Activated CD8-positive, alpha-beta memory T cell treated with anti-CD3 and anti-CD28 coated beads, Interleukin-2, amount 10 ng/mL, durations not matched to agents 7 days and 5 days (primary cell): ENCODE results near the gene FRMPD1. TPM values are rescaled to one million over a fixed set of nuclear protein-coding genes. Genes with fewer than 3 reads are reported as not detected.

Experiments
- ATAC-seq: fragments of 150-1000 bp; cut with Tn5 transposase; one replicate; pipeline ENCODE4 v1.10.0; 2021; ENCODE audit warnings: moderate library complexity
- CTCF ChIA-PET: fragments of 350-600 bp; sonication (Branson Sonifier 250); formaldehyde crosslinking; loops from one replicate; lab custom pipeline; 2021; ENCODE audit warnings: antibody characterized with exemption; lab: Charles Lee
- DNase-seq: peaks from one replicate; pipeline ENCODE4 v3.0.0-alpha.2; 2020
- H3K27ac Mint-ChIP-seq: one replicate; pipeline ENCODE4 v1.8.0; 2021; ENCODE audit warnings: mild to moderate bottlenecking, mixed read lengths
- H3K27me3 Mint-ChIP-seq: one replicate; pipeline ENCODE4 v1.8.0; 2021; ENCODE audit warnings: mixed read lengths
- H3K36me3 Mint-ChIP-seq: one replicate; pipeline ENCODE4 v1.8.0; 2021; ENCODE audit warnings: mild to moderate bottlenecking, mixed read lengths
- H3K4me1 Mint-ChIP-seq: one replicate; pipeline ENCODE4 v1.8.0; 2021; ENCODE audit warnings: mixed read lengths
- H3K4me3 Mint-ChIP-seq: one replicate; pipeline ENCODE4 v1.8.0; 2021; ENCODE audit warnings: mild to moderate bottlenecking, moderate library complexity, mixed read lengths
- H3K9me3 Mint-ChIP-seq: one replicate; pipeline ENCODE4 v1.8.0; 2022; ENCODE audit warnings: low read depth, mixed read lengths
- total RNA-seq, 2 experiments: library from RNA; stranded (reverse); gene quantifications; one replicate each; pipeline ENCODE4 v1.2.3, GENCODE V29; 2021

FRMPD1 gene
- total RNA-seq, 2 experiments from 2014 or later, result not detected

DNA sequence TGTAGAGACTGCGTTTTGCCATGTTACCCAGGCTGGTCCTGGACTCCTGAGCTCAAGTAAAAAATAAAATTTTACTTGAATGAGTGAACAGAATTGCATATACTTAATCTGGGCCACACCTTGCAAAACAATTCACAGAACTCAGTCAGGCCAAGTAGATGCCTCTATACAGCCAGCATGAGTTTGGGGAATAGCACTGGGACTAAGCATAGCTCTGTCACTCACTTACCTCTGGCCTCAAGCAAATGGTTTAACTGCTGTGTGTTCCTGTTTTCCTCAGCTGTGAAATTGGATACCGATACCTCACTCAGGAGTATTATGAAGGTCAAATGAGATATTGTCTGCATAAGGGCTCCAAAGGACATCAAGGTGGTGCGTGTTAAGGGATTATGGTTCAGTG is 10.9 kb upstream of the FRMPD1 start:
- H3K36me3 Mint-ChIP-seq, result no peaks in the 10 kb centered on the region
- H3K27ac Mint-ChIP-seq, result no peak overlapping the region
- DNase-seq (no peak), ATAC-seq (no peak)
- H3K4me1 Mint-ChIP-seq, result no peaks in the 10 kb centered on the region
- H3K9me3 Mint-ChIP-seq, result no peaks in the 10 kb centered on the region
- CTCF ChIA-PET, result no interaction called here
- H3K27me3 Mint-ChIP-seq, result peaks cover 31% of the 10 kb centered on the region
- H3K4me3 Mint-ChIP-seq, result no peak overlapping the region

DNA sequence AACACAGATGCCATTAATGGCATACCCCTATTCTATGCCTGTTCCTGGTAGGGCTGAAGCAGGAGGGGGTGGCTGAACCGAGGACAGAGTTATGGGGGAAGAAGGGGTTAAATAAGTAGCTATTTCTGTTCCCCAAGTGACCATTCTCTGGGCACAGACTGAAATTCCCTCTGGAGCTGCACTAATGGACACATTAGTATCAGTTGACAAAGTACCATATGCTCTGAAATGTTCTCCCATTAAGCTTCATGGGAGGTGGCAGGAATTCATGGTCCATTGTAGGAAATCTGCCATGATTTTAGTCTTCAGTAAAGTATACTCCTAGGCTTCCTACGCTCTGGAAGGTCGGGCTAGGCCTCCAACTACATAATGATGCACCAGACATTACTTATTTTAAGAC is 10.5 kb upstream of the FRMPD1 start:
- Mint-ChIP-seq H3K4me3 (no peak overlapping the region), H3K9me3 (no peaks in the 10 kb centered on the region)
- no peak for ATAC-seq

DNA sequence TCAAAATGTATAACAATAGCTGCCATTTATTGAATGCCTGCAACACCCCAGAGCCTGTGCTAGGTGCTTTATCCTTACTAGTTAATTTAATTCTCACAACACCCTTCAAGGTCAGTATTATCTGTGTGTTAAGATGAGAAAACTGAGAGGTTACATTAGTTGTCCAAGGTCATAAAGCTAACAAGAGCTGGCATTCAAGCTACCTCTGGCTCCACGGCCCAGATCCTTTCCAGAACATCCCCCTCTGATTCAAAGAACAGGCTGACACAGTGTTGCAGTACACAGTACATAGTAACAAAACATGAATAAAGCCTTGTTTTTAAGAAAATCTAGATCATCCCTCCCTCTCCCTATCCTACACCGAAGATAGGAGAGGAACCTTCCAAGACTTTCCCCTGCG is 9.4 kb upstream of the FRMPD1 start:
- Mint-ChIP-seq H3K9me3 (no peaks in the 10 kb centered on the region), H3K4me1 (no peaks in the 10 kb centered on the region), H3K27me3 (peaks cover 39% of the 10 kb centered on the region), H3K36me3 (no peaks in the 10 kb centered on the region), H3K4me3 (no peak overlapping the region), H3K27ac (no peak overlapping the region)
- no peak for DNase-seq
- ATAC-seq, result no peak
- CTCF ChIA-PET, result no interaction called here

More for the DNA sequence above, 10.5 kb upstream of the FRMPD1 start:
- Mint-ChIP-seq H3K4me1 (no peaks in the 10 kb centered on the region), H3K36me3 (no peaks in the 10 kb centered on the region), H3K27me3 (peaks cover 35% of the 10 kb centered on the region), H3K27ac (no peak overlapping the region)
- no peak for DNase-seq
- CTCF ChIA-PET, result no interaction called here

DNA sequence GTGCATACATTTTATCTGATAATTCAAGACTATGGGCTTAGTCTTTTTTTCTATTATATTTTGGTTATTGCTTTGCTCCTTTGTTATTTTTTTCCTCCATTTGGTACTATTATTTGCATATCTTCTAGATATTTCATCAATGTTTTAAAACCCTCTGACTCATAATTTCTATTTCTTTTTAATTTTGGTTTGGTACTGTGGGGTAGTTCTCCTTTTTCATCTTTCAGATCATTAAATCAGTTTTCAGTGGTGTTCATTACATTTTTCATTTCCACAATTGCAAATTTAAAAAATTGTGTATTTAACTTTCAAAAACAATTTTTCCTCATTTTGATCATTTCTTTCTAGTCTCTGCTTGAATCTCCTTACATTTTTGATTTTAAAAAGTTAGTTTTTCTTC is 7.5 kb upstream of the FRMPD1 start:
- Mint-ChIP-seq H3K27ac (no peak overlapping the region), H3K4me3 (no peak overlapping the region), H3K36me3 (no peaks in the 10 kb centered on the region), H3K27me3 (peaks cover 52% of the 10 kb centered on the region), H3K4me1 (no peaks in the 10 kb centered on the region), H3K9me3 (no peaks in the 10 kb centered on the region)
- no peak for ATAC-seq
- CTCF ChIA-PET, result no interaction called here
- no peak for DNase-seq

DNA sequence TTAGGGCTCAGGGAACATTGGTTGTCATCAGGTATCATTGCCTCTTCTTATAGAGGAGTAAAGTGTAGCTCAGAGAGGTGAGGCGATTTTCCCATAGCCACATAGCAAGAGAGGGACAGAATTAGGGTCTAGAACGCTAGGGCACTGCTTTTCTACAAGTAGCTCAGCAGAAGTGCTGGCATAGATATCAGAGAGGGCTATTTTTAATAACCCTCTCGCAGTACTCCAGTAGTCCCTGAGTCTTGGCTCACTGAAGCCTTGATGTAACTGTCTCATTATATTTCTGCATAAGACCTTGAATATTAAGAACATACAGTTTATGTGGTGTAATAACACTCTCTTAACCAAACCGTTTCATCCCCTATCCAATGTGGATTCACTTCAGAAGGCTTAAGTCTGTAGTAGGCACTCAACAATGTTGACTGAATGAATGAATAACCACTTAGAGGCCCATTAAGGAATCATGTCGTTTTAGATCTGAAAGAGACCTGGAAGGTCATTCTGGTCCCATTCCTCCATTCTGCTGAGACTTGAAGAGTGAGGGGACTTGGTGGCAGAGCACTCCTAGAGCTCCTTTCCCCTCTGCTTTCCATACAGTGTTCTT is 4.7 kb upstream of the FRMPD1 start:
- DNase-seq, result no peak
- Mint-ChIP-seq H3K4me1 (peaks cover 3% of the 10 kb centered on the region), H3K9me3 (no peaks in the 10 kb centered on the region), H3K27me3 (peaks cover 67% of the 10 kb centered on the region), H3K36me3 (no peaks in the 10 kb centered on the region), H3K4me3 (no peak overlapping the region), H3K27ac (no peak overlapping the region)
- CTCF ChIA-PET, result no interaction called here
- ATAC-seq, result no peak

DNA sequence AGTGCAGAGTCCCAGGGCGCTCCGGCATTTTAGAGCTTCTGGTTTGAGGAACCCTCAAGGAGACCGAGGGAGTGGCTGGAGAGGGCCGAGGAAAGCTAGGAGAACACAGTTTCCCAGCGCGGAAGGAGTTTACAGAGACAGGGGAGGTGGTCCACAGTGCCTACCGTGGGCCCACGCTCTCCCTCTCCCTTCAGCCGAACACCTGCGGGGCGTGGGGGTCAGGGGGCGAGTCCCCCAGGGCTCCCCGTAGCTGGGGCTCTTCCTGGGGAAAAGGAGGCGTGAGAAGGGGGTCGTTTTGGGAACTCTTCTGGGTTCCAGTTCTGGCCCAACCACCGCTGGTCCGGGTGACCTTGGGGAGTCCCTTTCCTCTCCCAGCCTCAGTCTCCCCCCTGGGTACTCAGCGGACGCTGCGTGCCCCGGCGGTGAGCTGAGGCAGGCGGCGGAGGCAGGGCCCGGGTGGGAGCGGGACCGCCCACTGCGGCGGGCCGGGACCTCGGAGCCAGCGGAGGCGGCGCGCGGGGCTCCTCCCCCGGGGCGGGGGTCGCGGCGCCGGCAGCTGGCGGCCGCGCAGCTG is 368 bp upstream of the FRMPD1 start:
- CTCF ChIA-PET, result interaction anchor here (0.9 to 1.5 kb wide), 2 partner anchors 19 to 169 kb away, joined by 3 to 4 read pairs; no protein-coding TSS in a partner anchor

DNA sequence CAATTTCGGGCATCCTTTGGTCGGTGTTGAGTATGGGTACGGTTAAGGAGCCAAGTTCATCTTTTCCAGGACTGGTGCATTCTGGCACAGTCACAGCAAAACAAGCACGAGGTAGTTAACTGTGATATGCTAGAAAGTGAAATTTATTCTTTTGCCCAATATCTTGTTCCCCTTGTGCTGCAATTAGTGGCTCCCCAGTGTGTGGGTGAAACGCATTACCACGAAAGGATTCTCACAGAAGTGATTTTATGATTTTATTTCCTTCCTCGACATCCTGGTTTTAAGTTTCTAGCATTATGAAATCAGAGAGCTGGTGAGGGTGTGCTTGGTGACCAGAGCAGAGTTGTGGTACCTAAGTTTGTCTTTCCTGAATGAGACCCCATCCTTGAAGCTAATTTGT is 1.5 kb downstream of the FRMPD1 start:
- CTCF ChIA-PET, result no interaction called here
- H3K9me3 Mint-ChIP-seq, result no peaks in the 10 kb centered on the region
- no peak overlapping the region for H3K4me3 Mint-ChIP-seq
- H3K36me3 Mint-ChIP-seq, result no peaks in the 10 kb centered on the region
- ATAC-seq, result no peak
- peaks cover 7% of the 10 kb centered on the region for H3K4me1 Mint-ChIP-seq
- no peak overlapping the region for H3K27ac Mint-ChIP-seq
- peaks cover 73% of the 10 kb centered on the region for H3K27me3 Mint-ChIP-seq
- no peak for DNase-seq

More for the DNA sequence above, 368 bp upstream of the FRMPD1 start:
- Mint-ChIP-seq H3K36me3 (no peaks in the 10 kb centered on the region), H3K4me3 (peak overlapping the region; percentile 44), H3K27ac (no peak overlapping the region), H3K27me3 (peaks cover 77% of the 10 kb centered on the region), H3K9me3 (no peaks in the 10 kb centered on the region), H3K4me1 (peaks cover 7% of the 10 kb centered on the region)
- ATAC-seq (no peak), DNase-seq (no peak)

DNA sequence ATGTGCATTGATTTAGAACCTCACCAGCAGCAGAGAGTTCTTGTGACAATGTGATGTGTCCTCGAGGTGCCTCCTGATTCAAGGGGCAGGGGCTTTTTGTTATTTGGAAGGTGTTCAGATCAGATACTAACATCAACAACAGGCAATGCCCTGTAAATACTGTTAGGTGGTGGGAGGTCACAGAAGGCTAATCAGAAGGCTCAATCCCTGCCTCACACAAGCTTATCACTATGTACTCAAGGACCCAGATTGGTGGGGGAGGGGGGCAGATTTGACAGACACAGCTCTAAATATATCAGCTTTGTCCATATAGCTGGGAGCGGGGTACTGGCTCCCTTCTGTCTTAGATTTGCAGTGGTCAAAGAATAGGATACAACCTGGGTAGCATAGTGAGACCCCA is 2.6 kb downstream of the FRMPD1 start:
- Mint-ChIP-seq H3K4me3 (no peak overlapping the region), H3K4me1 (peaks cover 7% of the 10 kb centered on the region), H3K27me3 (peaks cover 72% of the 10 kb centered on the region), H3K36me3 (no peaks in the 10 kb centered on the region), H3K9me3 (no peaks in the 10 kb centered on the region), H3K27ac (no peak overlapping the region)
- DNase-seq (no peak), ATAC-seq (no peak)
- CTCF ChIA-PET, result no interaction called here

DNA sequence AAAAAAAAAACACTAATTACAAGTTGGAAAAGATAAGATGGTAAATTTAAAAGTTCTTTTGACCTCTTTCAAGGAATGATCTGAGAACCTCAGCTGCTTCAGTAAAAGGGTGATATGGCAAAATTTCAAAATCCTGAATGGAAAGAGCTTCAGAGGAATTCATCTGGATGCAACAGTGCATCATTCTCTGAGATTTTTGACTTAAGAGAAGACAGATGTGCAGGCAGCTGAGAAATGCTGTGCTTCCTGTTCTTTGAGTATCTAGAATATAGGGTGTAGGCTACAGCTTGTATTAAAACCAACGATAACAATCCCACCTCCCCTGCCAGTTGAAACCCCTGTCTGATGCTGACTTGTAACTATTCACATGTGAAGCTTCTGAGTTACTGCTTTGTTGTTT is 6.2 kb downstream of the FRMPD1 start:
- DNase-seq, result no peak
- no peak for ATAC-seq
- CTCF ChIA-PET, result interaction anchor here (1.2 kb wide), 1 partner anchor 12 kb away, joined by 5 read pairs; no protein-coding TSS in a partner anchor
- Mint-ChIP-seq H3K9me3 (no peaks in the 10 kb centered on the region), H3K4me1 (no peaks in the 10 kb centered on the region), H3K4me3 (no peak overlapping the region), H3K27ac (no peak overlapping the region), H3K27me3 (peaks cover 52% of the 10 kb centered on the region), H3K36me3 (no peaks in the 10 kb centered on the region)

DNA sequence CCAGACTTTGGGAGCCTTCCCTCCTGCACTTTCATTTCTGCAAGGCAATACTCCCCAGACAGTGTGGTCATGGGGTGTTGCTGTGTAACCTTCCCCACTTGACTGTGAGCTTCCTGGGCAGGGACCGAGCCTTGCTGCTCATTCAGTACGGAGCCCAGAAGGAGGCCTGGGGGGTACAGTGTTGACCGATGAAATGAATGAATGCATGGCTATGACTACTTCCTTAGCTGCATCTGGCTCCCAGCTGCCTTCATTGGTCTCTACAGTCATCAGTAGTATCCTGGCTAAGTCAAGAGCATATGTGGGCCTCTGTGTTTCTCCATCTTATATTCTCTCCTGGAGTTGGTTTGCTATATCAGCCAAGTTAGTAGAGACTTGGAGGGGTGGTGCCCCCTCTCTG is 9.9 kb downstream of the FRMPD1 start:
- Mint-ChIP-seq H3K4me3 (no peak overlapping the region), H3K27me3 (peaks cover 48% of the 10 kb centered on the region), H3K9me3 (no peaks in the 10 kb centered on the region), H3K27ac (no peak overlapping the region), H3K4me1 (no peaks in the 10 kb centered on the region), H3K36me3 (no peaks in the 10 kb centered on the region)
- ATAC-seq (no peak), DNase-seq (no peak)
- CTCF ChIA-PET, result no interaction called here

DNA sequence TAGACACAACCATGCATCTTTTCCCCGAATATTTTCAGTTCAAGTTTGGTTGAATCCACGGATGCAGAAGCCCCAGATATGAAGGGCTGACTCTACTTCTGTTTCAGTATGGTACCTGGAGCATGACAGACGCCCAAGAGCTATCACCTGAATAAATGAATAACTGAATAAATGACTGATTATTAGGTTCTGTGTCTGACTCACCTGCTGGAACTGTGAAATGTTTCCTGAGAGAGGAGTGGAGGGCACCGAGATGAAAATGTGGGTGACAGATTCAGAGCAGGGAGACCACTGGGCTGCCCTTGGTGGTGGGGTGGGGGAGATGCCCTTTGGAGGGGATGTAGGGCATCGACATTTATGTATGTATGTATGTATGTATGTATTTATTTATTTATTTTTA is 13.2 kb downstream of the FRMPD1 start:
- H3K4me3 Mint-ChIP-seq, result no peak overlapping the region
- peaks cover 52% of the 10 kb centered on the region for H3K27me3 Mint-ChIP-seq
- H3K36me3 Mint-ChIP-seq, result no peaks in the 10 kb centered on the region
- no peaks in the 10 kb centered on the region for H3K9me3 Mint-ChIP-seq
- ATAC-seq (no peak), DNase-seq (no peak)
- no peak overlapping the region for H3K27ac Mint-ChIP-seq
- H3K4me1 Mint-ChIP-seq, result no peaks in the 10 kb centered on the region
- CTCF ChIA-PET, result no interaction called here

DNA sequence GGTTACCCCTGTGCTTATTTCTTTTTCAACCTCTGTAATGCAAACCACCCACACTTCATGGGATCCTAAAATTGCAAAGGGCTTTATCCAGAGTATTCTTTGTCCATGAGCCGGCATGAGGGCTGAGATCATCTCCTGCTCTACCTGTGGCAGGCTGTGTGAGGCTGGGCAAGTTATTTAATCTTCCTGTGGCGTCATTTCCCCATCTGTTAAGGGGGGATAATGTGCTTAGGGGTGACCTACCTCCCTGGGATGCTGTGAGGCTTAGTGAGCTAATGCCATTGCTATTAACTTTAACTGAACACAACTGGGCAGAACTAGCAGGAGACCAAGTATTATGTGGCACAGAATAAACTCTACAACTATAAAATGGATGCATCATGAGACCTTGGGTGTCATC is 17.0 kb downstream of the FRMPD1 start:
- ATAC-seq (no peak), DNase-seq (no peak)
- H3K27me3 Mint-ChIP-seq, result peaks cover 75% of the 10 kb centered on the region
- no peaks in the 10 kb centered on the region for H3K9me3 Mint-ChIP-seq
- CTCF ChIA-PET, result no interaction called here
- H3K27ac Mint-ChIP-seq, result no peak overlapping the region
- no peaks in the 10 kb centered on the region for H3K4me1 Mint-ChIP-seq
- no peak overlapping the region for H3K4me3 Mint-ChIP-seq
- H3K36me3 Mint-ChIP-seq, result no peaks in the 10 kb centered on the region

DNA sequence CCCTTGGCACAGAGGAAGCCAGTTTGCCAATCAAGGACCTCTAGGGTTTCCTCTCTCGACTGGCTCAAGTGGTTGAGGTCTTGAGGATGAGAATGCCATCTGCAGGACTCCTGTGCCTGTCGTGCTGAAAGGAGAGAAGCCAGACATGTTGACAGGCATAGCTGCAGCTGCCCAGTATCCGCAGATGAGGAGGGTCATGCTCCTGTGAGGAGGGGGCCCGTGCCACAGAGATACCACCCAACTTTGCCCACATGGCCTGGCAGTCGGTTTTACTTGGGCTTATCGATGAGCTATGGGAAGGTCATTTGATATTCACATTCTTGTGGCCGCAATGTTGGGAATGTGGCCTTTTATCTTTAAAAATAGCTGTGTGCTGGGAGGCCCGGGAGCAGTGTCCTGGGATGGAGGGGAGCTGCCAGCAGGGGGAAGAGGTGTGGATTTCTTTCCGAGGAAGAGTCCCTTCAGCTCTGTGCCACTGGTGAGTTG is 17.4 kb downstream of the FRMPD1 start:
- H3K36me3 Mint-ChIP-seq, result no peaks in the 10 kb centered on the region
- no peaks in the 10 kb centered on the region for H3K9me3 Mint-ChIP-seq
- H3K4me1 Mint-ChIP-seq, result no peaks in the 10 kb centered on the region
- H3K27me3 Mint-ChIP-seq, result peaks cover 70% of the 10 kb centered on the region
- no peak overlapping the region for H3K4me3 Mint-ChIP-seq
- CTCF ChIA-PET, result no interaction called here
- no peak overlapping the region for H3K27ac Mint-ChIP-seq
- ATAC-seq (no peak), DNase-seq (no peak)

DNA sequence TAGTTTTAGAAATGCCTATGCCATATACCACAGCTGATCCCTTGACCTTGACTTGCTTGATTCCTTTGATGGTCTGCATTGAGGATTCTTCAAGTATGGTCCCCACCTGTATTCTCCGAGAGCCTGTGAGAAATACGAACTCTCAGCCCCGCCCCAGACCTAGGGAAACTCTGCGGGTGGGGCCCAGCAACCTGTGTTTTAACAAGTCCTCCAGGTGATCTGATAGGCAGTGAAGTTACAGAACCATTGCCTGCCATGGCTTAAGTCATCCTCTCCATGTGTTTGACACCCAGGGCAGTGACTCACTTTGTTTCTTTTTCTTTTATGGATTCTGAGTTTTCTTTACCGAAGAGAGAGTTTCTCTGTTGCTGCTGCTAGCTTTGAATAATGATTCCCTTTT is 18.5 kb downstream of the FRMPD1 start:
- CTCF ChIA-PET, result interaction anchor here (0.9 kb wide), 1 partner anchor 19 kb away, joined by 3 read pairs; the partner anchor contains the start of gene FRMPD1
- Mint-ChIP-seq H3K36me3 (no peaks in the 10 kb centered on the region), H3K4me3 (no peak overlapping the region), H3K27ac (no peak overlapping the region), H3K9me3 (no peaks in the 10 kb centered on the region), H3K27me3 (peaks cover 64% of the 10 kb centered on the region), H3K4me1 (no peaks in the 10 kb centered on the region)
- no peak for DNase-seq
- ATAC-seq, result no peak
